Stomach (tissue), 9 donors: ENCODE measurements around the gene SGCG. TPM values are rescaled to one million over a fixed set of nuclear protein-coding genes. Genes with fewer than 3 reads are reported as not detected.
"Not testable (repeated sequence)": the region's sequence is repeated elsewhere in the genome, so short reads cannot be mapped to it uniquely, and the experiment has no call there.

Source experiments
- DNase-seq, 2 donors: peaks; one replicate each; pipeline versions ENCODE4 v3.0.0 to v3.0.0-alpha.2; 2013 to 2019
- H3K27ac ChIP-seq, 5 donors: fragments of 200-600 bp in 4 of 5; sonication (generic) in 4 of 5; one replicate each; pipeline ENCODE4 v1.5.1; 2013 to 2019; ENCODE audit warnings: mild to moderate bottlenecking in 1 of 5, moderate library complexity in 1 of 5
- H3K27me3 ChIP-seq, 3 donors: fragments of 200-600 bp; sonication (generic); one replicate each; pipeline ENCODE4 v1.5.1; 2017 to 2019; ENCODE audit warnings: mixed run types in 1 of 3
- H3K36me3 ChIP-seq, 4 donors: fragments of 200-600 bp; sonication (generic); 1 replicate in 3 of 4; 2 replicates in 1 of 4; pipeline ENCODE4 v1.5.1; 2016 to 2019
- H3K4me1 ChIP-seq, 4 donors: fragments of 200-600 bp; sonication (generic); one replicate each; pipeline ENCODE4 v1.5.1; 2016 to 2019
- H3K4me3 ChIP-seq, 4 donors: fragments of 200-600 bp; sonication (generic) in 3 of 4; one replicate each; pipeline ENCODE4 v1.5.1; 2016 to 2019; ENCODE audit warnings: mild to moderate bottlenecking in 1 of 4
- H3K9me3 ChIP-seq, 4 donors: fragments of 200-600 bp; sonication (generic); one replicate each; pipeline ENCODE4 v1.5.1; 2016 to 2019
- CTCF ChIP-seq, 7 experiments: fragments of 450-650 bp in 4 of 7; fragments of 200-600 bp in 3 of 7; sonication (generic) in 3 of 7; IDR thresholded peaks; one replicate each; pipeline ENCODE4 v1.5.1; 2016 to 2019; ENCODE audit warnings: antibody characterized with exemption in 7 of 7, control low read depth in 2 of 7, mild to moderate bottlenecking in 1 of 7
- EP300 ChIP-seq: sonication (generic); formaldehyde crosslinking; IDR thresholded peaks from one replicate; pipeline ENCODE4 v1.6.1; 2017; ENCODE audit warnings: antibody characterized with exemption
- POLR2A ChIP-seq, 4 donors: fragments of 450-650 bp; IDR thresholded peaks; one replicate each; pipeline ENCODE4 v1.6.1; 2016; ENCODE audit warnings: antibody characterized with exemption in 4 of 4, control low read depth in 2 of 4, mild to moderate bottlenecking in 1 of 4, moderate library complexity in 1 of 4
- POLR2AphosphoS5 ChIP-seq, 3 donors: sonication (generic); formaldehyde crosslinking; IDR thresholded peaks; one replicate each; pipeline ENCODE4 v1.6.1; 2016; ENCODE audit warnings: antibody characterized with exemption in 3 of 3
- WGBS, 5 donors: extraction: QIAGEN DNeasy Blood & Tissue Kit in 3 of 5; methylation state at CpG; one replicate each; pipeline versions ENCODE4 v1.1.5 to v1.1.7; 2013 to 2018; 5-methylcytosine and 5-hydroxymethylcytosine counted together
- intact Hi-C: fragments of 100-400 bp; cut with DNase I; formaldehyde crosslinking; loops from one replicate; pipeline ENCODE4 v1.15.1; 2023; ENCODE audit warnings: low total_unique reads
- polyA plus RNA-seq, 3 donors: library from polyadenylated mRNA; stranded (reverse); fragments of 200-250 nt; gene quantifications; one replicate each; pipeline ENCODE4 v1.2.3, GENCODE V29; 2013
- total RNA-seq, 5 donors: library from RNA; depleted of rRNA; stranded (reverse); fragments of >200 nt; gene quantifications; one replicate each; pipeline versions ENCODE4 v1.1.0 to v1.2.3, GENCODE V29; 2014 to 2016
- donor health status: healthy with polysubstance abuse.
- donor health status: Bipolar disorder and iron deficiency.
- donor health status: healthy.

Gene SGCG
- total and polyA plus RNA-seq, 8 donors: 0.15 to 3.5 (median 0.92) TPM; not detected in 5

GRCh38 chr13:23292586-23292985, 111.8 kb downstream of the SGCG start:
- TF ChIP-seq EP300 (no peak), CTCF (IDR thresholded peaks at IDR 0.05) (no peak), POLR2A (IDR thresholded peaks at IDR 0.05) (no peak), POLR2AphosphoS5 (IDR thresholded peaks at IDR 0.05) (no peak)
- intact Hi-C loops: no loop called here
- WGBS, 5 donors: 25 to 65% (median 58%) methylated on average over 1 of the region's 1 CpG
- no peak overlapping the region for H3K4me3 ChIP-seq
- H3K36me3 ChIP-seq: no peaks in the 10 kb centered on the region
- no peak overlapping the region for H3K27ac ChIP-seq
- DNase-seq: no peak
- H3K27me3 ChIP-seq: no peaks in the 10 kb centered on the region
- no peaks in the 10 kb centered on the region for H3K4me1 ChIP-seq
- peaks cover 0 to 9% (median 0%) of the 10 kb centered on the region in 4 donors for H3K9me3 ChIP-seq

- H3K9me3 ChIP-seq, H3K4me1 ChIP-seq, DNase-seq, H3K27ac ChIP-seq, H3K36me3 ChIP-seq, H3K4me3 ChIP-seq, H3K27me3 ChIP-seq, intact Hi-C loops: not testable (repeated sequence)
- 79 to 93% (median 88%) methylated on average over 6 of the region's 6 CpGs for WGBS, 5 donors
These were observed 134.1 kb downstream of the SGCG start for GRCh38 chr13:23314837-23315236.

- WGBS, 5 donors: 69 to 85% (median 80%) methylated on average over 3 of the region's 3 CpGs
- no peaks in the 10 kb centered on the region for H3K9me3 ChIP-seq
- H3K4me1 ChIP-seq: peaks cover 0 to 8% (median 3%) of the 10 kb centered on the region in 4 donors
- TF ChIP-seq POLR2A (IDR thresholded peaks at IDR 0.05) (no peak), CTCF (IDR thresholded peaks at IDR 0.05) (no peak)
- intact Hi-C loops: no loop called here
- H3K27ac ChIP-seq: no peak overlapping the region
- no peak for DNase-seq
- no peaks in the 10 kb centered on the region for H3K36me3 ChIP-seq
- H3K27me3 ChIP-seq: no peaks in the 10 kb centered on the region
- no peak overlapping the region for H3K4me3 ChIP-seq
These were observed 139.1 kb downstream of the SGCG start for GRCh38 chr13:23319883-23320224.

GRCh38 chr13:23320926-23321534, 140.3 kb downstream of the SGCG start:
- Histone ChIP-seq H3K9me3 (no peaks in the 10 kb centered on the region), H3K4me1 (peaks cover 0 to 8% (median 3%) of the 10 kb centered on the region in 4 donors), H3K36me3 (no peaks in the 10 kb centered on the region), H3K27ac (peak overlapping the region in 3 of 5 donors; percentile 7 to 14 (median 10)), H3K4me3 (peak overlapping the region in 3 of 4 donors; percentile 13 to 19 (median 16)), H3K27me3 (no peaks in the 10 kb centered on the region)
- WGBS, 5 donors: 35 to 52% (median 45%) methylated on average over 4 of the region's 4 CpGs
- TF ChIP-seq POLR2A (IDR thresholded peaks at IDR 0.05): no peak
- DNase-seq: no peak
- intact Hi-C loops: no loop called here

GRCh38 chr13:23321535-23322241, 140.9 kb downstream of the SGCG start:
- Histone ChIP-seq H3K4me1 (peaks cover 0 to 8% (median 3%) of the 10 kb centered on the region in 4 donors), H3K27ac (peak overlapping the region in 4 of 5 donors; percentile 7 to 37 (median 15)), H3K36me3 (no peaks in the 10 kb centered on the region), H3K9me3 (no peaks in the 10 kb centered on the region), H3K4me3 (peak overlapping the region in 3 of 4 donors; percentile 13 to 19 (median 16)), H3K27me3 (no peaks in the 10 kb centered on the region)
- 22 to 58% (median 58%) methylated on average over 6 of the region's 6 CpGs for WGBS, 5 donors
- intact Hi-C loops: no loop called here
- TF ChIP-seq POLR2AphosphoS5 (IDR thresholded peaks at IDR 0.05): peak in 1 of 3 donors; percentile 50
- TF ChIP-seq EP300: no peak
- peak in 1 of 2 donors; percentile 68 for DNase-seq
